Muscle of back (tissue), 11 donors: Measurements from ENCODE around the gene EML4. TPM values are rescaled to one million over a fixed set of nuclear protein-coding genes. Genes with fewer than 3 reads are reported as not detected.
"Not testable (repeated sequence)": the region's sequence is repeated elsewhere in the genome, so short reads cannot be mapped to it uniquely, and the experiment has no call there.

Experiments
- DNase-seq, 3 donors: peaks; one replicate each; pipeline versions ENCODE4 v3.0.0 to v3.0.0-alpha.2; 2013
- polyA plus RNA-seq, 10 donors: library from polyadenylated mRNA; unstranded; fragments of 120-200 nt; gene quantifications; one replicate each; pipeline ENCODE4 v1.2.1, GENCODE V29; 2013; ENCODE audit not compliant: insufficient read length in 10 of 10

EML4 gene
- polyA plus RNA-seq, 10 donors, result 25.6 to 47.6 (median 37.2) TPM

DNA sequence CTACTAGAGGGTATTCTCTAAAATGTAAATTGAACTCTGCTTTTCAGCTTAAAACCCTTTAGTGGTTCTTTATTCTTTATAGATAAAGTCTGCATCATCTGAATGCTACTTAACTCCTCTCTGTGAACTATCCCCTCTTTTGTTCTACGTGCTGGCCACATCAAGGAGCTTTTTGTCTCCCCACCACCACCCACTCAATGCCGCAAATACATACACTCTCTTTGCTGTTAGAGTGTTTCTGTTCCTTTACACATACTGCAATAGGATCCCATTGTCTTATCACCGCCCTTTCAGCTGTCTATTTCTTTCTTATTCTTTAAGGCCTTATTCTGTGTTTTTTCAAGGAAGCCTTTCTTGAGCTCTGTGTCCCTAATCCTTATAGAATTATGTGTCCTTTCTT lies 83.3 kb downstream of the EML4 start:
- no peak for DNase-seq

GRCh38 chr2:42254186-42254895 lies 85.2 kb downstream of the EML4 start:
- DNase-seq, result peak in 1 of 3 donors; percentile 56

DNA sequence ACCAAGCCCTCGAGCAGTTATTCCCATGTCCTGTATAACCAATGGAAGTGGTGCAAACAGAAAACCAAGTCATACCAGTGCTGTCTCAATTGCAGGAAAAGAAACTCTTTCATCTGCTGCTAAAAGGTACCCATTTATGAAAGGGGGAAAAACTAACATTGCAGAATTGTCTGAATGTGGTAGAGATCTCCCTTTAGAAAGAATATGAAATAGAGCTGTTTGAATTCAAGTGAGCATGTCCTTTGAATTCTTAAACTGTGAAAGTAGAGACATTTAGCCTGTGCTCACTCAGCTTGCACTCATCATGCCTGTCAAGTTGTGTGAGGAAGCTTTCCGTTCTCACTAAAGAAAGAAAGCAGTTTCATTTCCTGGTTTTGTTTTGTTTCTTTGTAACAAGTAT lies 87.4 kb downstream of the EML4 start:
- no peak for DNase-seq

DNA sequence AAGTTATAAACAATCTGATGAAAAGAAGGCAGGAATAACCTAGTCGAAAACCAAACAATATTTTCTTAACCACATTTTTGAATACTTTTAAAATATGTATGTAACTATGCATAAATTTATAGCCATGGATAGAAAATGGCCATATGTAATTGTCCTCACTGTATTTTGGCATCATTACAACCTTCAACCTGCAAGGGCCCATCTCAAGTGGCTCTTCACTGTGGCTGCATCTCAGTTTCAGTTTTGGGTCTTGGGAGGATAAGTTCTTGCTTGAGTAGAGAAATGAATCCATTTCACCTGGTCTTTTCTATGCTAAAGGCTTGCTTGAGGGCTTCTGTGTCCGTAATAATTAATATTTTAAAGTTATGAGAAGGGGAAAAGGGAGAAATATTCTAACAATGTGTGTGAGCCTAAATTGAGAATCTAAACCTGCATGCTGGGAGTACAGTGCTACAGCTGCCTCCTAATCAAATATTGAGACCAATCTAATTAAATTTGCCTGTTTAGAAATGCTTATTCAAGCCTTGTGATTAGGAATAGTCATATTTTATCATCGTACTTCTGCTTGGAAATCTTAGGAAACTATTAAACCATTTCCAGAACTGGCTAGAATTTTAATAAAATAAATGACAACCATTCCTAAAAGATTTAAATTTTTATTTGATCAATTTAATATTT lies 92.5 kb downstream of the EML4 start:
- DNase-seq, result no peak

- no peak for DNase-seq
Measured at GRCh38 chr2:42266236-42266635, 97.1 kb downstream of the EML4 start.

DNA sequence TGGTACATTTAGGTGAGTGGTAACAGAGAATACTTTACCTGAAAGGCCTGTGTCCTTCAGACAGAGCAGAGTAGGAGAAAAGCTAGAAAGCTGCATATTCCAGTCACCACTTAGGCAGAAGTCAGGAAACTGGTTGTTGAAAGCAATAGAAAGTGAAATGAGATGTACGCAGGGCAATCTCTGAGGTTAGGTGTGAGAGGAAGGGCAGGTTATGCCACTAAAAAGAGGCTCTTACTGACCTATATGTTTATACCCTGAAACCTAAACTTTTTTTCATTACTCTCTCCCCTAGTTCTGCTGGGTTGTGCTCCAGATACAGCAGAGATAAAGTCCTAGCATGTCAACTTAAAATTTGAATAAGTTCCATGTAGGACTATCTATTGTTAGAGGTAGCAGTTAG lies 98.4 kb downstream of the EML4 start:
- no peak for DNase-seq

DNA sequence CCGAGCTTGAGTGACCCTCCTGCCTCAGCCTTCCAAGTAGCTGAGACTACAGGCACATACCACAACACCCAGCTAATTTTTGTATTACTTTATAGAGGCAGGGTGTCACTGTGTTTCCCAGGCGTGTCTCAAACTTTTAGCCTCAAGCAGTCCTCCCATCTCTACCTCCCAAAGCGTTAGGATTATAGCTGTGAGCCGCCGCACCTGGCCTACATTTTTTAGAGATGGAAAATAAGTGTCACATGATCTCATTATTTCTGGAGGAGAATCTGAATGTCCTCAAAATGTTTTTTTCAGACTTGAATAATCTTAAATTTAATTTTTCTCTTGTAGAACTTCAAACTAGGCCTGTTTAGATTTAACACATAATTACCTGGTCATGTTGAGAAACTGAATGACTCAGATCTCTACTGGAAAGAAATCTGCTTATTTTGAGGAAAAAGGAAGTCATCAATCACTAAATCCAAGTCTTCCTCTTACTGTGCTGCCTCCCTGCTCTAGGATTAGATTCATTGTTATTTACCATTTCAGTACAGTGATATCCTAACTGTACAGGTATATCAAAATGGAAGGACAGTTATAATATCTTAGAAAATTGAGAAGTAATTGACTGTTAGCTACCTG lies 99.5 kb downstream of the EML4 start:
- no peak for DNase-seq

DNA sequence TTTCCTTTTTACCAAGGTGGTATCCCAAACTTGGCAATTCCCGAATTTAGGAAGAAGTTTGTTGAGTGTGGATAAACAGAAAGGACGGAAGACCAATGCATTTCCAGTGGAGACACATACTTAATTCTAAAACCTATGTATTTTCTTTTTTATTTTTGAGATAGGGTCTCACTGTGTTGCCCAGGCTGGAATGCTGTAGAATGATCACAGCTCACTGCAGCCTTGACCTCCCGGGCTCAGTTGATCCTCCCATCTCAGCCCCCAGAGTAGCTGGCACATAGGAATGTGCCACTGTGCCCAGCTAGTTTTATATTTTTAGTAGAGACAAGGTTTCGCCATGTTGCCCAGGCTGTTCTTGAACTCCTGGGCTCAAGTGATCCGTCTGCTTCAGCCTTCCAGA lies 101.6 kb downstream of the EML4 start:
- no peak for DNase-seq

GRCh38 chr2:42271246-42271645 lies 102.1 kb downstream of the EML4 start:
- not testable (repeated sequence) for DNase-seq

- DNase-seq, result peak in 1 of 3 donors; percentile 20
Measured at GRCh38 chr2:42274863-42275262, 105.7 kb downstream of the EML4 start.

- no peak for DNase-seq
Measured at GRCh38 chr2:42281416-42282081, 112.4 kb downstream of the EML4 start.

DNA sequence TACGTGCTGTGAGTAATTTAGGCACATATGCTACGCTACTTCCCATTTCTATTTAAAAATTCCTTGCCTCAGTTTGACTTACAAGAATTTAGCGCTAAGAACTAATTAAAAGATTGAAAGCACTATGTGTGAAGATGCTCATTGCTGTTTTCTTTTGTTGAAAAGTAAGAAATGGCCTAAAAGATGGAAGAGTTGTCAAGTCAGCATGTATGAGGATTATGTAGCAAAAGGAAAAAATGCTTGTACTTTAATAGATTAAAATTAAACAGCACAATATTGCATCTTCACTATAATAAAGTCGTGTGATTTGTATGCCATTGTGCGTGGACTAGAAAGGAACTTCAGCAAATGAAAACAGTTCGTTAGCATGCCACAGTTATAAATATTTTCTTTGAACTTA lies 114.9 kb downstream of the EML4 start:
- no peak for DNase-seq

- DNase-seq, result no peak
Measured at GRCh38 chr2:42286268-42286946, 117.3 kb downstream of the EML4 start.

- DNase-seq, result no peak
Measured at GRCh38 chr2:42288811-42289210, 119.7 kb downstream of the EML4 start.

DNA sequence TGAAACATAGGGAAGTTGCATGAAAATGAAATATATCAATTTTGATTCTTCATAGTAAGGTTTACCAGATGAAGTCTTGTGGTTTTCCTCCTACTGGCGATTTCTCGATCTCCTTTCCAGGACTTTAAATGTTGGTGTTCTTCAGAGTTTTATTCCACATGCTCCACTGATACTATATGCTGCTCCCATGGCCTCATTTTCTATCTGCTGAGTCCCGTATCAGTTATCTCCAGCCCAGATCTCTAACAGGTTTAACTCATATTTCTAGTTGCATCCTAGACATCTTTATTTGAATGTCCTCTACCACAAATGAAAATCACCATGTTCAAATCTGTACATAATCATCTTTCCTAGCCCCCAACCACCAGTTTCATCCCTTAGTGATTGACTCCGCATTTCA lies 120.1 kb downstream of the EML4 start:
- DNase-seq, result no peak

- DNase-seq, result no peak
Measured at GRCh38 chr2:42290005-42290404, 120.9 kb downstream of the EML4 start.

DNA sequence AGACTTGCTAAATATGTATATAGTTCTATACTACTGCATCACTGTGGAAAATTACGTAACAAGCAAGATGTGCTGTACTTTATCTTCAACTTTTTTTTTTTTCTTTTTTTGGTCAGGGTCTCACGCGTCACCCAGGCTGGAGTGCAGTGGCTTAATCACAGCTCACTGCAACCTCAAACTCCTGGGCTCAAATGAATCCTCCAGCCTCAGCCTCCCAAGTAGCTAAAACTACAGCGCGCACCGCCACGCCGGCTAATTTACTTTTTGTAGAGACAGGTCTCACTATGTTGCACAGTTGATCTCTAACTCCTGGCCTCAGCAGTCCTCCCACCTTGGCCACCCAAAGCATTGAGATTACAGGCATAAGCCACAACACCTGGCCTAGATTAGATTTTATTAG lies 123.9 kb downstream of the EML4 start:
- no peak for DNase-seq

DNA sequence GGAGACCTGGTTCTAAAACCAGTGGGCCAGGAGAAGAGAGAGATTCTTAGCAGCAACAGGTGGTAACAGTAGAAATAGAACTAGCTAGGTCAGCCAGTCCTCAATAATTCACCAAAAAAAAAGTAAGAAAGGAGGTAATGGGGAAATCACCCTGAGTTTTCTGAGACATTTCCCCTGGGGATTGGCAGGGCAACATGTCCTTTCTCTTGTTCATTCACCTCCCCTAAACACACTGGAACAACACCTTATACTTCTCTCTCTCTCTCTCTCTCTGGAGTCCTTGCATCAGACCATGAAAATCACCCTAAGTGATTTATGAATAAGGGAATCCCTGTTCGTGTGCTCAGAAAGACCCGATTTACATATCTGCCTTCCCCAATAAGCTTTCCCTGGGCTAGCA lies 127.1 kb downstream of the EML4 start:
- no peak for DNase-seq

GRCh38 chr2:42297322-42297936 lies 128.3 kb downstream of the EML4 start:
- DNase-seq, result no peak

GRCh38 chr2:42298132-42298531 lies 129.0 kb downstream of the EML4 start:
- no peak for DNase-seq

GRCh38 chr2:42298996-42299754 lies 130.0 kb downstream of the EML4 start:
- DNase-seq, result no peak
